Osteocyte (in vitro differentiated cells): ENCODE measurements around the gene PADI1. TPM values are rescaled to one million over a fixed set of nuclear protein-coding genes. Genes with fewer than 3 reads are reported as not detected.

Experiments
- DNase-seq: peaks from one replicate; pipeline ENCODE4 v3.0.0; 2021; ENCODE audit warnings: mixed read lengths; ENCODE audit not compliant: unreplicated experiment; ENCODE audit errors: extremely low spot score
- H3K27ac Mint-ChIP-seq: one replicate; pipeline ENCODE4 v1.8.0; 2021; ENCODE audit warnings: mild to moderate bottlenecking, mixed read lengths; ENCODE audit not compliant: unreplicated experiment
- H3K27me3 Mint-ChIP-seq: one replicate; pipeline ENCODE4 v1.8.0; 2021; ENCODE audit warnings: mixed read lengths; ENCODE audit not compliant: unreplicated experiment
- H3K36me3 Mint-ChIP-seq: one replicate; pipeline ENCODE4 v1.8.0; 2021; ENCODE audit warnings: mixed read lengths; ENCODE audit not compliant: unreplicated experiment
- H3K4me1 Mint-ChIP-seq: one replicate; pipeline ENCODE4 v1.8.0; 2021; ENCODE audit warnings: mixed read lengths; ENCODE audit not compliant: unreplicated experiment
- H3K4me3 Mint-ChIP-seq: one replicate; pipeline ENCODE4 v1.8.0; 2021; ENCODE audit warnings: mild to moderate bottlenecking, moderate library complexity, mixed read lengths; ENCODE audit not compliant: unreplicated experiment
- H3K9me3 Mint-ChIP-seq: one replicate; pipeline ENCODE4 v1.8.0; 2021; ENCODE audit warnings: mixed read lengths; ENCODE audit not compliant: unreplicated experiment
- total RNA-seq: library from RNA; stranded (reverse); gene quantifications from 2 replicates; pipeline ENCODE4 v1.2.1, GENCODE V29; 2021
- TF ChIP-seq, protein P1 (sequence below): fragments of 200-600 bp; sonication (generic); IDR thresholded peaks from 2 replicates; pipeline ENCODE4 v1.5.0; 2021; ENCODE audit warnings: antibody characterized with exemption, mild to moderate bottlenecking, moderate library complexity

PADI1 gene
- total RNA-seq, 1 donor from 2014 or later = 1.7 TPM

DNA sequence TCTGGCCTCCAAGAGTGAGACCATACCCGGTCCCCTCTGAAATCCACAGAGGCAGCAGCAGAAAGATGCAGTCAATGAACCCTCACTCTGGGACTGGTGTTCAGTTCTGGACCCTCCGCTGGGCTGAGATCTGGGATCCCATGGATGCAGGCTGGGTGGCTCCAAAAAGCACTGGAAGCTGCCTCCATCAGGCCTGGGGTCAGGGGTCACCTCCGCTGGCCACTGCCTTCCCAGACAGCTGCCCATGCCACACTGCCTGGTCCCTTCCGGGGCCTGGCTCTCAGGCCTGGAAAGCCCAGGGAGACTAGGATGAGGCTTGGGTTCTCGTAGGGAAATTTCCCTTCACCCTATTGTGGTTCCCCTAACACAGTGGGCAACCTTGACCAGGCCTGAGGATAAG is 81.7 kb downstream of the PADI1 start:
- H3K4me1 Mint-ChIP-seq = peaks cover 32% of the 10 kb centered on the region
- H3K36me3 Mint-ChIP-seq = no peaks in the 10 kb centered on the region
- TF ChIP-seq, protein P1, sequence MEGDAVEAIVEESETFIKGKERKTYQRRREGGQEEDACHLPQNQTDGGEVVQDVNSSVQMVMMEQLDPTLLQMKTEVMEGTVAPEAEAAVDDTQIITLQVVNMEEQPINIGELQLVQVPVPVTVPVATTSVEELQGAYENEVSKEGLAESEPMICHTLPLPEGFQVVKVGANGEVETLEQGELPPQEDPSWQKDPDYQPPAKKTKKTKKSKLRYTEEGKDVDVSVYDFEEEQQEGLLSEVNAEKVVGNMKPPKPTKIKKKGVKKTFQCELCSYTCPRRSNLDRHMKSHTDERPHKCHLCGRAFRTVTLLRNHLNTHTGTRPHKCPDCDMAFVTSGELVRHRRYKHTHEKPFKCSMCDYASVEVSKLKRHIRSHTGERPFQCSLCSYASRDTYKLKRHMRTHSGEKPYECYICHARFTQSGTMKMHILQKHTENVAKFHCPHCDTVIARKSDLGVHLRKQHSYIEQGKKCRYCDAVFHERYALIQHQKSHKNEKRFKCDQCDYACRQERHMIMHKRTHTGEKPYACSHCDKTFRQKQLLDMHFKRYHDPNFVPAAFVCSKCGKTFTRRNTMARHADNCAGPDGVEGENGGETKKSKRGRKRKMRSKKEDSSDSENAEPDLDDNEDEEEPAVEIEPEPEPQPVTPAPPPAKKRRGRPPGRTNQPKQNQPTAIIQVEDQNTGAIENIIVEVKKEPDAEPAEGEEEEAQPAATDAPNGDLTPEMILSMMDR = no peak
- H3K4me3 Mint-ChIP-seq = no peak overlapping the region
- DNase-seq = no peak
- no peaks in the 10 kb centered on the region for H3K9me3 Mint-ChIP-seq
- no peaks in the 10 kb centered on the region for H3K27me3 Mint-ChIP-seq
- peak overlapping the region; percentile 84 for H3K27ac Mint-ChIP-seq

DNA sequence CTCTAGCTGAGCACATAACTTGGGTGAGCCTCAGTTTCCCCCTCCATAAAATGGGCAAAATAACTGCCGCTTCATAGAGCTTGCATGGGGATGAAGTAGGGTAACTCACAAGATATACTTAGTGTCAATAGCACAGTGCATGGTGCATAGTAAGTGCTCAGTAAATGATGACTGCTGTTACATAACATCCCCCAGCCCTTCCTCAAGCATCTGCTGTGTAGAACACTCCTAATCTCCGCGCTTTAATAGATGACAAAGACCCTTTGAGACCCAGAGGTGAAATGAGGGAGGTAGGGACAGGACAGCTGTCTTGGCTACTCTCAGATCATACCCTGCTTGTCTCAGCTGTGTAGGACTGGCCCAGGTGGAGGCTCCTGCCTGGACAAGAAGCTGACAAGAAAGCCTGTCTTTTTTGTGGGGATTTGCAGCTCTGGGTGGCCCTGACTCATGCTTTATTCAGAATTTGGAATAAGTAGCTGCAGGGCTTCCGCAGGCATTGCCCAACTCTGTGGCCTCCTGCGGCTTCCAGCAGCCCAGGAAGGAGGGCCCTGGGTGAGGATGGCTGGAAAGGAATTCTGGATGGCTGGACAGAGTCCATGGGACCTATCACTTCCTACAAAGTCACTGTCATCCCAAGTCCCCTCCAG is 82.3 kb downstream of the PADI1 start:
- no peaks in the 10 kb centered on the region for H3K36me3 Mint-ChIP-seq
- H3K27me3 Mint-ChIP-seq = no peaks in the 10 kb centered on the region
- TF ChIP-seq, protein P1 = no peak
- DNase-seq = no peak
- H3K27ac Mint-ChIP-seq = peak overlapping the region; percentile 84
- H3K4me1 Mint-ChIP-seq = peaks cover 32% of the 10 kb centered on the region
- no peaks in the 10 kb centered on the region for H3K9me3 Mint-ChIP-seq
- H3K4me3 Mint-ChIP-seq = no peak overlapping the region

DNA sequence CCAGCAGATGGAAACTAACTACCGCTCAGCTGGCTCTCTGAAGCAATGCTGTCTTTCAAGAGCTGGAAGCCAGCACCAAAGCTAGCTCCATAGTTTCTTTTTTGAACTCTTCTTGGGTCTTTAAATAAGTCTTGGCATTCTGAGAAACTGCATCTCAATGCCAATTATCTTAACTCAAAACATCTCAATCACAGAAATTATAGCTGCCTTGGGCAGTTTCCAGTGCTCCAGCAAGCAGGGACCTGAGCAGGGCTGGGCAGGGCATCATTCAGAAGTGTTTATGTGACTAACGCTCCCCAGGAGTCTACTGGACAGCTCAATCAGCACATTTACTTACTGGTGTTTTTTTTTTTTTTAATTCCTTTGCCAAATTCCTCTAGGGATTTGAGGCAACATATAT is 84.8 kb downstream of the PADI1 start:
- Mint-ChIP-seq H3K4me1 (peaks cover 35% of the 10 kb centered on the region), H3K9me3 (no peaks in the 10 kb centered on the region), H3K27me3 (peaks cover 5% of the 10 kb centered on the region), H3K4me3 (peak overlapping the region; percentile 50), H3K27ac (peak overlapping the region; percentile 86), H3K36me3 (no peaks in the 10 kb centered on the region)
- TF ChIP-seq, protein P1 = no peak
- DNase-seq = no peak

DNA sequence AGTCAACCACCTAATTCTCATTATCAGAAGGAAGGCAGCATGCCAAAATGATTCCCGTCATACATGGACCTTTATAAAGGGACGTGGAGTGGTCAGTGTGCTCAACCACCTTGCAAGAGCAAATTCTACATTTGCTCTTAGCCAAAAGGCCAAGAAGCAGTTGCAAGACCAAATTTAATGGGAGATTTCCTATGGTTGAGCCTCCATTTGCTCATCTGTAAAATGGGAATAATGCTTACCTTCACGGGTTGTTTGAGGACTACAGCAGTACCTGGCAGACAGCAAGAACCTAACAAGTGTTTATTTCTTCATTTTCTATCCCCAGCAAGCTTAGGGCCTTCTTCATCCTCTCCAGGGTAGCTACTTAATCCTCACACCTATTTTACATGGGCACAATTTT is 85.6 kb downstream of the PADI1 start:
- H3K4me1 Mint-ChIP-seq = peaks cover 35% of the 10 kb centered on the region
- no peak overlapping the region for H3K4me3 Mint-ChIP-seq
- no peaks in the 10 kb centered on the region for H3K36me3 Mint-ChIP-seq
- H3K9me3 Mint-ChIP-seq = no peaks in the 10 kb centered on the region
- DNase-seq = no peak
- no peak overlapping the region for H3K27ac Mint-ChIP-seq
- peaks cover 5% of the 10 kb centered on the region for H3K27me3 Mint-ChIP-seq
- TF ChIP-seq, protein P1 = no peak

DNA sequence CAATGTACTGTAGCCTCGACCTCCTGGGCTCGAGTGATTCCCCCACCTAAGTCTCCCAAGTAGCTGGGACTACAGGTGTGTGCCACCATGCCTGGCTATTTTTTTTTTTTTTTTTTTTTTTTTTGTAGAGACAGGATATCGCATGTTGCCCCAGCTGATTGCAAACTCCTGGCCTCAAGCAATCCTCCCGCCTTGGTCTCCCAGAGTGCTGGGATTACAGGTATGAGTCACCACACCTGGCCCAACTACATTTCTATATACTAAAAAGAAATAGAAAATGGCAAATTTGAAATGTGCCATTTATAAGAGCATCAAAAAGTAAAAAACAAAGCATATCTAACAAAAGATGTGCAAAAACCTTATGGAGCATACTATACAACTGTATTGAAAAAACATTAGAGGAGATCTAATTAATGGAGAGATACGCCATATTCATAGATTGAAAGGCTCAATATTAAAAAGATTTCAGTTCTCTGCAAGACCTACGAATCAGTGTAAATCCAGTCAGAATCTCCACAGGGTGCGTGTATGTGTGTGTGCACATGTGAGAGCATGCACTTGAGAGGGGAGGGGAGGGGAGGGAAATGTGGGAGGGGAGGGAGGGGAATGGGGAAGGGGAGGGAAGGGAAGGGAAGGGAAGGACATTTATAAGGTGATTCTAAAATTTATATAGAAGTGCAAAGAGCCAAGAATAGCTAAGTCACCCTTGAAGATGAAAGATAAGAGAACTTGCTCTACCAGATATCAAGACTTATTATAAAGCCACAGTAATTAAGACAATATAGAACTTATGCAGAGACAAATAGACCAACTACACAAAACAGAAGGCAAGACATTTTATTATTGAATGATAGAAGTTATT is 87.6 kb downstream of the PADI1 start:
- no peak for DNase-seq
- H3K36me3 Mint-ChIP-seq = no peaks in the 10 kb centered on the region
- TF ChIP-seq, protein P1 = no peak
- H3K9me3 Mint-ChIP-seq = no peaks in the 10 kb centered on the region
- H3K27ac Mint-ChIP-seq = no peak overlapping the region
- no peak overlapping the region for H3K4me3 Mint-ChIP-seq
- H3K27me3 Mint-ChIP-seq = peaks cover 5% of the 10 kb centered on the region
- peaks cover 25% of the 10 kb centered on the region for H3K4me1 Mint-ChIP-seq
